Endothelial cell of umbilical vein (primary cell): Measurements from ENCODE around the gene PKN1. TPM values are rescaled to one million over a fixed set of nuclear protein-coding genes. Genes with fewer than 3 reads are reported as not detected.

Experiments
- BruUV-seq: library from RNA; stranded (reverse); fragments of 400-500 nt; replicated peaks from 2 replicates; lab custom pipeline; 2021; lab: Mats Ljungman, UMichigan
- CTCF ChIA-PET: fragments of 300-600, 350-600 bp; sonication (Branson Sonifier 250); formaldehyde crosslinking; loops from one replicate; lab custom pipeline; 2021; ENCODE audit warnings: antibody characterized with exemption, inconsistent platforms; lab: Charles Lee
- POLR2A ChIA-PET: fragments of 300-600, 350-600 bp; sonication (Branson Sonifier 250); formaldehyde crosslinking; loops from one replicate; lab custom pipeline; 2021; ENCODE audit warnings: antibody characterized with exemption, inconsistent platforms; lab: Charles Lee
- DNase-seq: peaks from one replicate; pipeline ENCODE4 v3.0.0-alpha.2; 2011; ENCODE audit warnings: low read depth, low spot score
- FAIRE-seq: peaks from 2 replicates; lab custom pipeline; 2011; peaks lifted over from hg19 to GRCh38; lab: Jason Lieb, UNC
- H2AFZ ChIP-seq: 2 replicates; pipeline ENCODE4 v1.6.0; 2012; ENCODE audit warnings: low read depth, low read length, control low read depth, inconsistent platforms
- H3K27ac ChIP-seq: 2 replicates; pipeline ENCODE4 v1.5.1; 2011; ENCODE audit warnings: low read depth, mild to moderate bottlenecking, control low read depth, low read length, moderate library complexity; ENCODE audit not compliant: insufficient read depth
- H3K27me3 ChIP-seq, 2 experiments: 2 replicates each; pipeline versions ENCODE4 v1.6.0 to v1.6.1; 2011; ENCODE audit warnings: low read length in 2 of 2, mixed read lengths in 1 of 2; ENCODE audit not compliant: control insufficient read depth in 2 of 2, insufficient read depth in 2 of 2
- H3K36me3 ChIP-seq, 2 experiments: 2 replicates in 1 of 2; 3 replicates in 1 of 2; pipeline ENCODE4 v1.5.1; 2011; ENCODE audit warnings: low read length in 2 of 2, mild to moderate bottlenecking in 1 of 2, moderate library complexity in 1 of 2; ENCODE audit not compliant: control insufficient read depth in 2 of 2, insufficient read depth in 2 of 2; ENCODE audit errors: extremely low read depth in 1 of 2
- H3K4me1 ChIP-seq: 3 replicates; pipeline ENCODE4 v1.5.1; 2011; ENCODE audit warnings: mild to moderate bottlenecking, low read length; ENCODE audit not compliant: control insufficient read depth, insufficient read depth; ENCODE audit errors: extremely low read depth
- H3K4me2 ChIP-seq: 2 replicates; pipeline ENCODE4 v1.6.1; 2011; ENCODE audit warnings: low read length, control low read depth, mixed read lengths; ENCODE audit not compliant: insufficient read depth
- H3K4me3 ChIP-seq, 3 experiments: fragments of 200-600 bp in 1 of 3; sonication (generic), shearing (Covaris generic) in 1 of 3; replicated peaks in 1 of 3; 2 replicates each; pipeline ENCODE4 v1.5.1; 2011 to 2016; ENCODE audit warnings: control low read depth in 3 of 3, low read length in 3 of 3, mild to moderate bottlenecking in 2 of 3, inconsistent platforms in 1 of 3, low read depth in 1 of 3, moderate library complexity in 1 of 3; ENCODE audit not compliant: insufficient read depth in 1 of 3
- H3K79me2 ChIP-seq: 2 replicates; pipeline ENCODE4 v1.6.0; 2012; ENCODE audit warnings: low read length, inconsistent platforms; ENCODE audit not compliant: control insufficient read depth, insufficient read depth
- H3K9ac ChIP-seq: replicated peaks from 2 replicates; pipeline ENCODE3; 2011; ENCODE audit warnings: low read length, control low read depth; ENCODE audit not compliant: insufficient read depth; ENCODE audit errors: extremely low read depth
- H3K9me1 ChIP-seq: replicated peaks from 3 replicates; pipeline ENCODE4 v1.6.0; 2011; ENCODE audit warnings: mild to moderate bottlenecking, low read length; ENCODE audit not compliant: control insufficient read depth, insufficient read depth; ENCODE audit errors: extremely low read depth
- H3K9me3 ChIP-seq: replicated peaks from 2 replicates; pipeline ENCODE4 v1.5.1; 2012; ENCODE audit warnings: low read length, inconsistent platforms; ENCODE audit not compliant: control insufficient read depth, insufficient read depth
- H4K20me1 ChIP-seq: replicated peaks from 2 replicates; pipeline ENCODE3; 2011; ENCODE audit warnings: mild to moderate bottlenecking, low read length; ENCODE audit not compliant: control insufficient read depth, insufficient read depth; ENCODE audit errors: extremely low read depth
- EZH2 ChIP-seq: IDR thresholded peaks from 2 replicates; pipeline ENCODE4 v1.6.1; 2012; ENCODE audit warnings: borderline replicate concordance, low read depth, mild to moderate bottlenecking, moderate library complexity, low read length, inconsistent platforms; ENCODE audit not compliant: severe bottlenecking
- FOS ChIP-seq: IDR thresholded peaks from 2 replicates; pipeline ENCODE4 v1.6.1; 2011; ENCODE audit warnings: mild to moderate bottlenecking, low read length, moderate library complexity, borderline replicate concordance; ENCODE audit not compliant: insufficient read depth
- GATA2 ChIP-seq: IDR thresholded peaks from 2 replicates; pipeline ENCODE4 v1.7.0; 2011; ENCODE audit warnings: low read depth, mild to moderate bottlenecking, moderate library complexity, mixed read lengths, low read length; ENCODE audit not compliant: insufficient read length, insufficient read depth
- JUN ChIP-seq: IDR thresholded peaks from 2 replicates; pipeline ENCODE4 v1.6.1; 2011; ENCODE audit warnings: borderline replicate concordance, low read depth; ENCODE audit not compliant: insufficient read length, insufficient read depth
- MYC ChIP-seq: IDR thresholded peaks from one replicate; pipeline ENCODE4 v1.6.1; 2011; ENCODE audit warnings: mild to moderate bottlenecking, low read depth, low read length
- POLR2A ChIP-seq: IDR thresholded peaks from 2 replicates; pipeline ENCODE4 v1.6.1; 2012; ENCODE audit warnings: low read depth, mild to moderate bottlenecking, control low read depth, low read length
- POLR2AphosphoS5 ChIP-seq: IDR thresholded peaks from 2 replicates; pipeline ENCODE4 v1.6.1; 2012; ENCODE audit warnings: low read depth, mild to moderate bottlenecking, control low read depth, low read length, moderate library complexity; ENCODE audit not compliant: insufficient read depth
- dilution Hi-C: fragments of 300-500 bp; cut with MboI; formaldehyde crosslinking; loops from one replicate; pipeline ENCODE4 v1.15.0; 2019; ENCODE audit warnings: low sequenced_read_pairs; ENCODE audit not compliant: extremely low pct_ligation_motif_present
- intact Hi-C: fragments of 100-400 bp; cut with micrococcal nuclease; formaldehyde crosslinking; loops from one replicate; pipeline ENCODE4 v1.10.0; 2022
- polyA plus RNA-seq, 4 experiments: library from polyadenylated mRNA; depleted of rRNA in 3 of 4; stranded (reverse) in 3 of 4; unstranded in 1 of 4; fragments of >200 nt; gene quantifications; 2 replicates each; pipeline versions ENCODE4 v1.2.1 to v1.2.3, GENCODE V29; 2011 to 2012; ENCODE audit warnings: missing spikeins in 1 of 4
- total RNA-seq: library from RNA; stranded (reverse); gene quantifications from 2 replicates; pipeline ENCODE4 v1.2.3, GENCODE V29; 2021
- TF ChIP-seq, protein P1 (sequence below), 2 donors: IDR thresholded peaks; 1 replicate in 1 of 2; 2 replicates in 1 of 2; pipeline ENCODE4 v1.5.1; 2011; ENCODE audit warnings: low read length in 2 of 2, mild to moderate bottlenecking in 2 of 2, moderate library complexity in 2 of 2, control low read depth in 1 of 2, inconsistent platforms in 1 of 2, low read depth in 1 of 2; ENCODE audit not compliant: insufficient read depth in 1 of 2; ENCODE audit errors: extremely low read depth in 1 of 2
- TF ChIP-seq, protein P2 (sequence below): IDR thresholded peaks from 2 replicates; pipeline ENCODE4 v1.6.1; 2011; ENCODE audit not compliant: insufficient read depth, insufficient read length

PKN1 gene
- total and polyA plus RNA-seq, 2 donors (not counting 3 experiments of a cell fraction or from before 2014, with no cell fraction given), result 148 to 302 TPM

DNA sequence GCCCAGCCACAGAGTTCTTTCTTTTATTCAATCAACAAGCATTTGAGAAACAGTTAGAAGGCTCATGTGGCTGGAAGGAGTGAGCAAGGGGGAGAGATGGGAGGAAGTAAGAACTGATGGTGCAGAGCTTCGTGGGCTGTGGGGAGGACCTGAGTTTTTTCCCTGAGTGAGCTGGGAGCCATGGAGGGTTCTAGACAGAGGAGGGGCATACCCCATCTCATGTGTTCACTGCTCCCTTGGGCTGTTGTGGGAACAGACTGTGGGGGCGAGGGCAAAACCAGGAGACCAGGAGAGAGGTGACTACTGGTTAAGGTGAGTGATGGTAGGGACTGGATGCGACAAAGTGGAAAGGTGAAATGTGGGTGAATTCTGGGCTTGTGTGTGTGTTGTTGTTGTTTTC is 2.4 kb upstream of the PKN1 start:
- peaks cover 0 to 2% of the 10 kb centered on the region in 2 experiments for H3K27me3 ChIP-seq
- no peak overlapping the region for H3K4me2 ChIP-seq
- no peaks in the 10 kb centered on the region for H3K9me1 ChIP-seq
- no peak overlapping the region for H2AFZ ChIP-seq
- no peak for TF ChIP-seq MYC
- TF ChIP-seq POLR2AphosphoS5, result no peak
- no peak for TF ChIP-seq JUN
- TF ChIP-seq, protein P1, sequence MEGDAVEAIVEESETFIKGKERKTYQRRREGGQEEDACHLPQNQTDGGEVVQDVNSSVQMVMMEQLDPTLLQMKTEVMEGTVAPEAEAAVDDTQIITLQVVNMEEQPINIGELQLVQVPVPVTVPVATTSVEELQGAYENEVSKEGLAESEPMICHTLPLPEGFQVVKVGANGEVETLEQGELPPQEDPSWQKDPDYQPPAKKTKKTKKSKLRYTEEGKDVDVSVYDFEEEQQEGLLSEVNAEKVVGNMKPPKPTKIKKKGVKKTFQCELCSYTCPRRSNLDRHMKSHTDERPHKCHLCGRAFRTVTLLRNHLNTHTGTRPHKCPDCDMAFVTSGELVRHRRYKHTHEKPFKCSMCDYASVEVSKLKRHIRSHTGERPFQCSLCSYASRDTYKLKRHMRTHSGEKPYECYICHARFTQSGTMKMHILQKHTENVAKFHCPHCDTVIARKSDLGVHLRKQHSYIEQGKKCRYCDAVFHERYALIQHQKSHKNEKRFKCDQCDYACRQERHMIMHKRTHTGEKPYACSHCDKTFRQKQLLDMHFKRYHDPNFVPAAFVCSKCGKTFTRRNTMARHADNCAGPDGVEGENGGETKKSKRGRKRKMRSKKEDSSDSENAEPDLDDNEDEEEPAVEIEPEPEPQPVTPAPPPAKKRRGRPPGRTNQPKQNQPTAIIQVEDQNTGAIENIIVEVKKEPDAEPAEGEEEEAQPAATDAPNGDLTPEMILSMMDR (IDR thresholded peaks at IDR 0.05; ENCODE audit: extremely low read depth in 1 of 2, insufficient read depth in 1 of 2, low read depth in 1 of 2, low read length in 2 of 2), result no peak
- TF ChIP-seq, protein P2, sequence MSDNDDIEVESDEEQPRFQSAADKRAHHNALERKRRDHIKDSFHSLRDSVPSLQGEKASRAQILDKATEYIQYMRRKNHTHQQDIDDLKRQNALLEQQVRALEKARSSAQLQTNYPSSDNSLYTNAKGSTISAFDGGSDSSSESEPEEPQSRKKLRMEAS, result no peak
- TF ChIP-seq FOS, result no peak
- no peak for TF ChIP-seq GATA2
- no peak for TF ChIP-seq EZH2
- TF ChIP-seq POLR2A, result no peak
- peaks cover 22% of the 10 kb centered on the region for H3K4me1 ChIP-seq
- H3K9ac ChIP-seq, result no peak overlapping the region
- dilution Hi-C loops (no loop called here), intact Hi-C loops (no loop called here)
- no TSS peak for BruUV-seq
- no peak overlapping the region for H3K4me3 ChIP-seq
- no peak for FAIRE-seq
- no peak overlapping the region for H3K27ac ChIP-seq
- H3K9me3 ChIP-seq, result no peaks in the 10 kb centered on the region
- DNase-seq, result no peak
- H3K36me3 ChIP-seq, result no peaks in the 10 kb centered on the region
- POLR2A ChIA-PET, result no interaction called here
- CTCF ChIA-PET, result interaction anchor here (1.1 to 2.6 kb wide), 5 partner anchors 10 to 47 kb away, joined by 3 to 23 read pairs (median 6); no protein-coding TSS in a partner anchor
- H3K79me2 ChIP-seq, result peaks cover 24% of the 10 kb centered on the region
- H4K20me1 ChIP-seq, result no peaks in the 10 kb centered on the region
